HG02973 (cell line): ENCODE results near the gene NIP7.
"Not testable (repeated sequence)": the region's sequence is repeated elsewhere in the genome, so short reads cannot be mapped to it uniquely, and the experiment has no call there.

ENCODE experiments used
- ATAC-seq: cut with Tn5 transposase; IDR thresholded peaks from one replicate; pipeline ENCODE4 v1.9.1; 2021; ENCODE audit warnings: moderate library complexity; ENCODE audit not compliant: unreplicated experiment

NIP7 gene

GRCh38 chr16:69338557-69339288 lies 849 bp upstream of the NIP7 start:
- no peak for ATAC-seq

GRCh38 chr16:69340095-69340644 lies 598 bp downstream of the NIP7 start:
- no peak for ATAC-seq

GRCh38 chr16:69344171-69344570 lies 4.6 kb downstream of the NIP7 start:
- ATAC-seq, result no peak

- no peak for ATAC-seq
These were observed 6.4 kb downstream of the NIP7 start for GRCh38 chr16:69345923-69346322.

GRCh38 chr16:69346683-69347082 lies 7.1 kb downstream of the NIP7 start:
- no peak for ATAC-seq

- no peak for ATAC-seq
These were observed 8.7 kb downstream of the NIP7 start for GRCh38 chr16:69348222-69348621.

- ATAC-seq, result no peak
These were observed 10.0 kb downstream of the NIP7 start for GRCh38 chr16:69349536-69349935.

- no peak for ATAC-seq
These were observed 11.1 kb downstream of the NIP7 start for GRCh38 chr16:69350536-69351133.

GRCh38 chr16:69351309-69352027 lies 11.9 kb downstream of the NIP7 start, which contains the start of gene TMED6:
TSS of gene TMED6 (minus strand) at chr16:69351786. CDS start at chr16:69351753, 33 bp downstream.
- ATAC-seq, result no peak

GRCh38 chr16:69360070-69360469 lies 20.5 kb downstream of the NIP7 start:
- ATAC-seq, result not testable (repeated sequence)

- no peak for ATAC-seq
These were observed 23.7 kb downstream of the NIP7 start for GRCh38 chr16:69363281-69363717.

- no peak for ATAC-seq
These were observed 24.5 kb downstream of the NIP7 start for GRCh38 chr16:69364088-69364487.

- no peak for ATAC-seq
These were observed 26.3 kb downstream of the NIP7 start for GRCh38 chr16:69365901-69366300.

GRCh38 chr16:69366431-69366830 lies 26.9 kb downstream of the NIP7 start:
- ATAC-seq, result no peak

GRCh38 chr16:69367980-69368379 lies 28.4 kb downstream of the NIP7 start:
- no peak for ATAC-seq

GRCh38 chr16:69368866-69369265 lies 29.3 kb downstream of the NIP7 start:
- no peak for ATAC-seq

GRCh38 chr16:69371564-69371963 lies 32.0 kb downstream of the NIP7 start:
- no peak for ATAC-seq

GRCh38 chr16:69373019-69373418 lies 33.4 kb downstream of the NIP7 start:
- no peak for ATAC-seq

- ATAC-seq, result no peak
These were observed 37.0 kb downstream of the NIP7 start for GRCh38 chr16:69376393-69377059.

GRCh38 chr16:69378036-69378435 lies 38.5 kb downstream of the NIP7 start:
- no peak for ATAC-seq

- ATAC-seq, result no peak
These were observed 39.2 kb downstream of the NIP7 start for GRCh38 chr16:69378760-69379159.
